WTC11 (cell line): ENCODE measurements around the gene CCDC170.

Experiments used
- CTCF ChIP-seq: fragments of 200-600 bp; IDR thresholded peaks from 2 replicates; pipeline ENCODE4 v1.8.0; 2022; ENCODE audit warnings: antibody characterized with exemption
- IRF2 ChIP-seq: sonication (generic); formaldehyde crosslinking; IDR thresholded peaks from 2 replicates; pipeline ENCODE4 v1.8.0; 2022; ENCODE audit warnings: low read depth, missing genetic modification reagents, borderline replicate concordance
- MAX ChIP-seq: sonication (generic); formaldehyde crosslinking; IDR thresholded peaks from 2 replicates; pipeline ENCODE4 v1.8.0; 2022; ENCODE audit warnings: mild to moderate bottlenecking, missing genetic modification reagents
- USF2 ChIP-seq: sonication (generic); formaldehyde crosslinking; IDR thresholded peaks from 2 replicates; pipeline ENCODE4 v1.8.1; 2023; ENCODE audit warnings: mild to moderate bottlenecking, missing genetic modification reagents, moderate library complexity
- ZNF138 ChIP-seq: sonication (generic); formaldehyde crosslinking; conservative IDR thresholded peaks from 2 replicates; pipeline ENCODE4 v1.8.1; 2022; ENCODE audit warnings: mild to moderate bottlenecking, moderate library complexity, missing genetic modification reagents

- TF ChIP-seq MAX (CRISPR knock-in tag) (no peak), CTCF (no peak), ZNF138 (no peak), IRF2 (no peak), USF2 (no peak)
Measured at GRCh38 chr6:151506761-151507160, 12.9 kb downstream of the CCDC170 start.
